Stimulated activated CD8-positive, alpha-beta memory T cell treated with anti-CD3 and anti-CD28 coated beads, Interleukin-15, amount 100 ng/mL, for 1 hour (primary cell): ENCODE results near the gene CCDC85A.

ENCODE experiments used
- DNase-seq: peaks from one replicate; pipeline ENCODE4 v3.0.0-alpha.2; 2020; ENCODE audit warnings: low read depth

CCDC85A gene

GRCh38 chr2:56372071-56372656, 188.4 kb downstream of the CCDC85A start:
- no peak for DNase-seq

GRCh38 chr2:56375251-56375650, 191.5 kb downstream of the CCDC85A start:
- DNase-seq, result no peak

GRCh38 chr2:56376699-56377665, 193.2 kb downstream of the CCDC85A start:
- no peak for DNase-seq

- DNase-seq, result no peak
Observed at GRCh38 chr2:56379066-56379465, 195.3 kb downstream of the CCDC85A start.

- DNase-seq, result no peak
Observed at GRCh38 chr2:56380861-56381260, 197.1 kb downstream of the CCDC85A start.

- DNase-seq, result no peak
Observed at GRCh38 chr2:56382466-56382865, 198.7 kb downstream of the CCDC85A start.

GRCh38 chr2:56386657-56387056, 202.9 kb downstream of the CCDC85A start:
- no peak for DNase-seq

GRCh38 chr2:56390644-56391043, 206.9 kb downstream of the CCDC85A start:
- no peak for DNase-seq

GRCh38 chr2:56410140-56410539, 226.3 kb downstream of the CCDC85A start:
- DNase-seq, result no peak

- DNase-seq, result no peak
Observed at GRCh38 chr2:56416500-56417176, 232.8 kb downstream of the CCDC85A start.
